ENCODE data around the gene PROSER3.
A peak's percentile ranks its signal among the peaks of the same experiment; 100 is the strongest.

Gene PROSER3

DNA sequence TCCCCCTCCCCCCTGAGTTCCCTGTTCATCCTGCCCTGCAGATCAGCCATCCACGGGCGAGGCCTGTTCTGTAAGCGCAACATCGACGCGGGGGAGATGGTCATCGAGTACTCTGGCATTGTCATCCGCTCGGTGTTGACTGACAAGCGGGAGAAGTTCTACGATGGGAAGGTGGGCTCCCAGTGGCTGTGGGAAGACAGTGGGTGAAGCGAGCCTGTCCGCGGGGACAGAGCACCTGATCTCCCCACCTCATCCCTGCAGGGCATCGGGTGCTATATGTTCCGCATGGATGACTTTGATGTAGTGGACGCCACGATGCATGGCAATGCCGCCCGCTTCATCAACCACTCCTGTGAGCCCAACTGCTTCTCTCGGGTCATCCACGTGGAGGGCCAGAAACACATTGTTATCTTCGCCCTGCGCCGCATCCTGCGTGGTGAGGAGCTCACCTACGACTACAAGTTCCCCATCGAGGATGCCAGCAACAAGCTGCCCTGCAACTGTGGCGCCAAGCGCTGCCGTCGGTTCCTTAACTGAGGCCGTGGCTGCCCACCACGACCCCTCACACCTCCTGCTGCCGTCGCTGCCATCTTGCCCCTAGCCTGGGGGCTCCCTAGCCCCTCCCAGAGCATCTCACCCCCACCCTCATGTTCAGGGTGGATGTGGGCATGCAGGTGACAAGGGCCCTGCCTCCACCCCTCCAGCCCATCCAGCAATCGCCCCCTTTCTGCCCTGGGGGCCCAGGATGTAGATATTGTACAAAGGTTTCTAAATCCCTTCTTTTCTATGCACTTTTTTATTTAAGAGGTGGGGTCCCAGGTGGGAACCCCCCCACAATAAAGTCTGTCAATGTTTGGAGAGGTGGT lies 19.7 kb upstream of the PROSER3 start:
- Histone ChIP-seq H3K36me3 (ENCODE audit: control insufficient read depth, insufficient read depth, low read length) (no peaks in the 10 kb centered on the region), H3K4me3 (ENCODE audit: low read depth, low read length) (no peak overlapping the region), H3K4me2 (ENCODE audit: low read length) (no peak overlapping the region)

DNA sequence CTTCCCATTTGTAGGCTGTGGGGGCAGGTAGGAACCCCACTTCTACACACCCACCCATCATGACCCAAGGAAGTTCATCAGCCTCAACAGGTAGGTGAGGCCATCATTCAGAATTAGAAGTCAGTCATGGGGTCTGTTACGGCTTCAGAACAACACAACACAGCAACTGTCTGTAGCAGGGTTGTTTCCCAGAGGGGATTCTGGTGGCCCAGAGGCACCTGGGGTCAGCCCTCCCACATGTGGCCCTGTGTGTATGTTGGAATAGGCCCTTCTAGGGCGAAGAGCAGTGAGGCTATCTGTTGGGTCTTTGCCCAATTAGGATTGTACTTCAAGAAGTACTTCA lies 19.1 kb upstream of the PROSER3 start:
- Histone ChIP-seq H3K27ac (no peak overlapping the region), H2AFZ (no peak overlapping the region), H3K79me2 (no peaks in the 10 kb centered on the region), H3K27me3 (ENCODE audit: control insufficient read depth, insufficient read depth, low read length) (no peaks in the 10 kb centered on the region), H3K4me1 (peaks cover 5% of the 10 kb centered on the region), H3K36me3 (ENCODE audit: control insufficient read depth, insufficient read depth, low read length) (no peaks in the 10 kb centered on the region), H3K4me3 (ENCODE audit: low read depth, low read length) (no peak overlapping the region), H3K9ac (no peak overlapping the region), H3K9me3 (ENCODE audit: control insufficient read depth, low read length) (no peaks in the 10 kb centered on the region), H3K4me2 (ENCODE audit: low read length) (no peak overlapping the region)
- TF ChIP-seq, protein P1, sequence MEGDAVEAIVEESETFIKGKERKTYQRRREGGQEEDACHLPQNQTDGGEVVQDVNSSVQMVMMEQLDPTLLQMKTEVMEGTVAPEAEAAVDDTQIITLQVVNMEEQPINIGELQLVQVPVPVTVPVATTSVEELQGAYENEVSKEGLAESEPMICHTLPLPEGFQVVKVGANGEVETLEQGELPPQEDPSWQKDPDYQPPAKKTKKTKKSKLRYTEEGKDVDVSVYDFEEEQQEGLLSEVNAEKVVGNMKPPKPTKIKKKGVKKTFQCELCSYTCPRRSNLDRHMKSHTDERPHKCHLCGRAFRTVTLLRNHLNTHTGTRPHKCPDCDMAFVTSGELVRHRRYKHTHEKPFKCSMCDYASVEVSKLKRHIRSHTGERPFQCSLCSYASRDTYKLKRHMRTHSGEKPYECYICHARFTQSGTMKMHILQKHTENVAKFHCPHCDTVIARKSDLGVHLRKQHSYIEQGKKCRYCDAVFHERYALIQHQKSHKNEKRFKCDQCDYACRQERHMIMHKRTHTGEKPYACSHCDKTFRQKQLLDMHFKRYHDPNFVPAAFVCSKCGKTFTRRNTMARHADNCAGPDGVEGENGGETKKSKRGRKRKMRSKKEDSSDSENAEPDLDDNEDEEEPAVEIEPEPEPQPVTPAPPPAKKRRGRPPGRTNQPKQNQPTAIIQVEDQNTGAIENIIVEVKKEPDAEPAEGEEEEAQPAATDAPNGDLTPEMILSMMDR (IDR thresholded peaks at IDR 0.05): no peak

More for the DNA sequence above, 19.7 kb upstream of the PROSER3 start:
- Histone ChIP-seq H3K9me3 (ENCODE audit: control insufficient read depth, low read length) (no peaks in the 10 kb centered on the region), H2AFZ (no peak overlapping the region), H3K79me2 (no peaks in the 10 kb centered on the region), H3K27ac (no peak overlapping the region), H3K4me1 (peaks cover 5% of the 10 kb centered on the region), H3K9ac (no peak overlapping the region), H3K27me3 (ENCODE audit: control insufficient read depth, insufficient read depth, low read length) (no peaks in the 10 kb centered on the region)
- TF ChIP-seq, protein P1 (IDR thresholded peaks at IDR 0.05): no peak

DNA sequence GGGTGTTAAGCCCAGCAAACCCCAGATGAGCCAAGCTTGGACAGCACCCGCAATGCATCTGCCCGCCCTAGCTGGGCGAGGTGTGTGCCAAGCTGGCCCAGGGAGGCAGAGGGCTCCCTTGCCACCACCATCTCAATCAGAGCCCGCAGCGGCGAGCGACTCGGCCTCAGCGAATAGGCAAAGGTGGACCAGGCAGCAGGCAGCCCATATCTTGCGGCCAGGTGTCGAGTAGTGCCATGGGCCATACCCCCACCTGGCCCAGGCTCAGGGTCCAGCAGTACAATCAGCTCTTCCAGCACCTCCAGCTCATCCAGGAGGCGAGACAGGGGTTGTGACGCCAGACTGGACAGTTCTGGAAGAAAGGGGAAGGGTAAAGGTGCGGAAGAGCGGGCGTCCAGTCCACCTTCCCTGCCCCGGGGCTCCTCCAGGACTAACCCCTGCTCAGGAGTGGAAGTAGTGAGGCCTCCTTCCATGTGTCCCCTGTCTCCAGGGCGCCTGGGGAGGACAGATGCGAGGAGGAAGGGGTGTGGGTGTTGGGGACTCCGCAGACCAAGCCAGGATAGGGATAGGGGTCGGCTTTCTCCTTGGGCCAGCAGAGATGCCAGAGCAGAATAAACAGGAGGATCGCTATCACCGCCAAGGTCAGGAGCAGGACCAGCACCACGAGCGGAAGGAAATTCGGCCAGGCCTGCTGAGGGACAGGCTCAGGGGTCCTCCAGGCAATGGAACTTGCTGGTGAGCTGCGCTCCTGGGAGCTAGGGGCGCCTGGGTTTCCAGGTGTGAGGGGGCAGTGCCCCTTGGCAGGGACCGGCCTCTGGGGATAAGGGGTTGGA lies 18.5 kb upstream of the PROSER3 start:
- TF ChIP-seq, protein P1 (IDR thresholded peaks at IDR 0.05): no peak
- no peaks in the 10 kb centered on the region for H3K36me3 ChIP-seq (ENCODE audit: control insufficient read depth, insufficient read depth, low read length)
- H3K4me3 ChIP-seq (ENCODE audit: low read depth, low read length): peak overlapping the region; percentile 70

DNA sequence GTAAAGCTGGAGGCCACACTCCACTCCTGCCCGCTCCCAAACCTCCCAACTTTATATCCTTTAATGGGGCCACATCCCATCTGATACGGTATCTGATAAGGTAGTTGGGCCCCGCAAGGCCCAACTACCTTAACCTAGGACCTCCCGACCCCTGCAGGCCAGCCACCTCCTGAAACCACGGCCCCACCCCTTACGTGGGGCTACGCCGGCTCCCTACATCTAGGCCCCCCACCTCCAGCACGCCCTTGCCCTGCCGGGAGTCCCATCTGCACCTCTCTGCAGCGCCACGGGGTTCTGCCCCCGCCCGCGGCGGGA lies 17.9 kb upstream of the PROSER3 start:
- Histone ChIP-seq H3K4me1 (peaks cover 8% of the 10 kb centered on the region), H3K27ac (peak overlapping the region; percentile 70), H3K4me3 (ENCODE audit: low read depth, low read length) (peak overlapping the region; percentile 70), H3K79me2 (no peaks in the 10 kb centered on the region), H3K36me3 (ENCODE audit: control insufficient read depth, insufficient read depth, low read length) (no peaks in the 10 kb centered on the region), H3K9ac (no peak overlapping the region), H3K9me3 (ENCODE audit: control insufficient read depth, low read length) (no peaks in the 10 kb centered on the region), H3K27me3 (ENCODE audit: control insufficient read depth, insufficient read depth, low read length) (no peaks in the 10 kb centered on the region), H3K4me2 (ENCODE audit: low read length) (peak overlapping the region; percentile 81), H2AFZ (peak overlapping the region; percentile 89)
- TF ChIP-seq, protein P1 (IDR thresholded peaks at IDR 0.05): no peak

More for the DNA sequence above, 18.5 kb upstream of the PROSER3 start:
- Histone ChIP-seq H3K9ac (no peak overlapping the region), H3K4me2 (ENCODE audit: low read length) (peak overlapping the region; percentile 81), H3K79me2 (no peaks in the 10 kb centered on the region), H3K4me1 (peaks cover 7% of the 10 kb centered on the region), H2AFZ (no peak overlapping the region), H3K27me3 (ENCODE audit: control insufficient read depth, insufficient read depth, low read length) (no peaks in the 10 kb centered on the region), H3K27ac (peak overlapping the region; percentile 70), H3K9me3 (ENCODE audit: control insufficient read depth, low read length) (no peaks in the 10 kb centered on the region)
